Keratinocyte (primary cell): ENCODE data around the gene PPP6C. TPM values are rescaled to one million over a fixed set of nuclear protein-coding genes. Genes with fewer than 3 reads are reported as not detected.
"Not testable (repeated sequence)": the region's sequence is repeated elsewhere in the genome, so short reads cannot be mapped to it uniquely, and the experiment has no call there.

Source experiments
- DNase-seq: peaks from one replicate; pipeline ENCODE4 v3.0.0-alpha.2; 2011; ENCODE audit warnings: low read depth, missing footprints, low spot score
- FAIRE-seq: peaks from 2 replicates; lab custom pipeline; 2011; peaks lifted over from hg19 to GRCh38; lab: Jason Lieb, UNC
- H2AFZ ChIP-seq: 2 replicates; pipeline ENCODE4 v1.6.0; 2012; ENCODE audit warnings: low read length, control low read depth, inconsistent platforms; ENCODE audit not compliant: control insufficient read depth
- H3K27ac ChIP-seq: 2 replicates; pipeline ENCODE4 v1.5.1; 2011; ENCODE audit warnings: low read length; ENCODE audit not compliant: control insufficient read depth, insufficient read depth
- H3K27me3 ChIP-seq: 3 replicates; pipeline ENCODE4 v1.6.0; 2011; ENCODE audit warnings: low read length; ENCODE audit not compliant: control insufficient read depth, insufficient read depth; ENCODE audit errors: extremely low read depth
- H3K36me3 ChIP-seq, 2 experiments: 2 replicates in 1 of 2; 3 replicates in 1 of 2; pipeline ENCODE4 v1.5.1; 2011; ENCODE audit warnings: low read length in 2 of 2, mild to moderate bottlenecking in 1 of 2; ENCODE audit not compliant: control insufficient read depth in 2 of 2, insufficient read depth in 2 of 2; ENCODE audit errors: extremely low read depth in 1 of 2
- H3K4me1 ChIP-seq: 3 replicates; pipeline ENCODE4 v1.5.1; 2011; ENCODE audit warnings: low read length; ENCODE audit not compliant: control insufficient read depth, insufficient read depth; ENCODE audit errors: extremely low read depth
- H3K4me2 ChIP-seq: 3 replicates; pipeline ENCODE4 v1.6.0; 2011; ENCODE audit warnings: low read depth, low read length; ENCODE audit not compliant: control insufficient read depth, insufficient read depth; ENCODE audit errors: extremely low read depth
- H3K4me3 ChIP-seq, 3 experiments: fragments of 200-600 bp in 1 of 3; sonication (generic) in 1 of 3; 2 replicates in 2 of 3; 3 replicates in 1 of 3; pipeline ENCODE4 v1.5.1; 2011 to 2016; ENCODE audit warnings: low read length in 3 of 3, mild to moderate bottlenecking in 3 of 3, control low read depth in 2 of 3, inconsistent platforms in 1 of 3, low read depth in 1 of 3, mixed read lengths in 1 of 3, mixed run types in 1 of 3, moderate library complexity in 1 of 3; ENCODE audit not compliant: control insufficient read depth in 2 of 3, insufficient read depth in 2 of 3; ENCODE audit errors: extremely low read depth in 1 of 3
- H3K79me2 ChIP-seq: 2 replicates; pipeline ENCODE4 v1.6.0; 2012; ENCODE audit warnings: low read length; ENCODE audit not compliant: control insufficient read depth, insufficient read depth
- H3K9ac ChIP-seq: 3 replicates; pipeline ENCODE4 v1.6.0; 2011; ENCODE audit warnings: low read length; ENCODE audit not compliant: control insufficient read depth, insufficient read depth; ENCODE audit errors: extremely low read depth
- H3K9me1 ChIP-seq: 3 replicates; pipeline ENCODE4 v1.6.0; 2011; ENCODE audit warnings: low read length; ENCODE audit not compliant: control insufficient read depth, insufficient read depth; ENCODE audit errors: extremely low read depth
- H3K9me3 ChIP-seq: 2 replicates; pipeline ENCODE4 v1.5.1; 2012; ENCODE audit warnings: low read depth, low read length; ENCODE audit not compliant: control insufficient read depth
- H4K20me1 ChIP-seq: 3 replicates; pipeline ENCODE4 v1.6.0; 2011; ENCODE audit warnings: low read length; ENCODE audit not compliant: control insufficient read depth, insufficient read depth; ENCODE audit errors: extremely low read depth
- EZH2 ChIP-seq: IDR thresholded peaks from one replicate; pipeline ENCODE4 v1.6.1; 2012; ENCODE audit warnings: inconsistent platforms, mild to moderate bottlenecking, low read length, moderate library complexity
- dilution Hi-C: fragments of 300-500 bp; cut with MboI; formaldehyde crosslinking; loops from one replicate; pipeline ENCODE4 v1.7.0; 2020; ENCODE audit warnings: low sequenced_read_pairs; ENCODE audit not compliant: extremely low pct_ligation_motif_present
- polyA plus RNA-seq, 5 experiments: library from polyadenylated mRNA; depleted of rRNA in 3 of 5; stranded (reverse) in 3 of 5; stranded (forward) in 1 of 5; unstranded in 1 of 5; fragments of >200 nt; gene quantifications; 1 replicate in 1 of 5; 2 replicates in 3 of 5; 3 replicates in 1 of 5; pipeline versions ENCODE4 v1.2.1 to v1.2.3, GENCODE V29; 2011 to 2012; ENCODE audit warnings: missing spikeins in 2 of 5, low read depth in 1 of 5, low replicate concordance in 1 of 5
- TF ChIP-seq, protein P1 (sequence below), 3 experiments: IDR thresholded peaks in 1 of 3; conservative IDR thresholded peaks in 1 of 3; optimal IDR thresholded peaks in 1 of 3; 2 replicates in 2 of 3; 3 replicates in 1 of 3; pipeline versions ENCODE3 to v1.5.1; 2011; ENCODE audit warnings: low read length in 3 of 3, mild to moderate bottlenecking in 3 of 3, moderate library complexity in 2 of 3, control low read depth in 1 of 3, inconsistent platforms in 1 of 3; ENCODE audit not compliant: insufficient read depth in 2 of 3; ENCODE audit errors: extremely low read depth in 1 of 3

PPP6C gene
- polyA plus RNA-seq, 1 donor (not counting 4 experiments of a cell fraction or from before 2014, with no cell fraction given) = 35.9 TPM

DNA sequence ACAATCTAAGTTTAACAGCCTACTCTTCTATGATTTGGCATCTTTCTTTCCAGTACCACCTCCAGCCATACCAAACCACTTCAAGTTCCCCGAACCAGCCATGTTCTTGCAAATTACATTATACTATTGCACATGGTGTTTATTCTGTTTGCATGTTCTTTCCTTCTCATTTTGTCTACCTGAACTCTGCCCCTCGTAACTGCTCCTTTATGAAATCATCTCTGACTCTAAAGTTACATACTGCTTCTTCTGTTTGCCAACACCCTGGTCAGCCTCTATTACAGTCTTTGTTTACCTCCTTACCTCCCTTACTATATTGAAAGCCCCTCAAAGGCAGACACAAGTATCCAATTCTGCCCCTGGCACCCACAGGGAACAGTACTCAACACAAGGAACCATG lies 6.0 kb downstream of the PPP6C start:
- H3K9ac ChIP-seq = no peak overlapping the region
- no peak overlapping the region for H3K4me3 ChIP-seq
- peaks cover 14% of the 10 kb centered on the region for H3K4me1 ChIP-seq
- peaks cover 0 to 3% of the 10 kb centered on the region in 2 experiments for H3K36me3 ChIP-seq
- dilution Hi-C loops = no loop called here
- H3K9me1 ChIP-seq = no peaks in the 10 kb centered on the region
- H3K27ac ChIP-seq = no peak overlapping the region
- H2AFZ ChIP-seq = no peak overlapping the region
- no peaks in the 10 kb centered on the region for H4K20me1 ChIP-seq
- H3K9me3 ChIP-seq = no peaks in the 10 kb centered on the region
- no peak overlapping the region for H3K4me2 ChIP-seq
- no peaks in the 10 kb centered on the region for H3K27me3 ChIP-seq
- peaks cover 93% of the 10 kb centered on the region for H3K79me2 ChIP-seq
- no peak for FAIRE-seq
- DNase-seq = no peak
- TF ChIP-seq, protein P1, sequence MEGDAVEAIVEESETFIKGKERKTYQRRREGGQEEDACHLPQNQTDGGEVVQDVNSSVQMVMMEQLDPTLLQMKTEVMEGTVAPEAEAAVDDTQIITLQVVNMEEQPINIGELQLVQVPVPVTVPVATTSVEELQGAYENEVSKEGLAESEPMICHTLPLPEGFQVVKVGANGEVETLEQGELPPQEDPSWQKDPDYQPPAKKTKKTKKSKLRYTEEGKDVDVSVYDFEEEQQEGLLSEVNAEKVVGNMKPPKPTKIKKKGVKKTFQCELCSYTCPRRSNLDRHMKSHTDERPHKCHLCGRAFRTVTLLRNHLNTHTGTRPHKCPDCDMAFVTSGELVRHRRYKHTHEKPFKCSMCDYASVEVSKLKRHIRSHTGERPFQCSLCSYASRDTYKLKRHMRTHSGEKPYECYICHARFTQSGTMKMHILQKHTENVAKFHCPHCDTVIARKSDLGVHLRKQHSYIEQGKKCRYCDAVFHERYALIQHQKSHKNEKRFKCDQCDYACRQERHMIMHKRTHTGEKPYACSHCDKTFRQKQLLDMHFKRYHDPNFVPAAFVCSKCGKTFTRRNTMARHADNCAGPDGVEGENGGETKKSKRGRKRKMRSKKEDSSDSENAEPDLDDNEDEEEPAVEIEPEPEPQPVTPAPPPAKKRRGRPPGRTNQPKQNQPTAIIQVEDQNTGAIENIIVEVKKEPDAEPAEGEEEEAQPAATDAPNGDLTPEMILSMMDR (optimal IDR thresholded peaks at IDR 0.05 in 1 of 3, IDR thresholded peaks at IDR 0.05 in 1 of 3, conservative IDR thresholded peaks at IDR 0.05 in 1 of 3; ENCODE audit: extremely low read depth in 1 of 3, insufficient read depth in 2 of 3, low read length in 3 of 3) = no peak
- no peak for TF ChIP-seq EZH2

DNA sequence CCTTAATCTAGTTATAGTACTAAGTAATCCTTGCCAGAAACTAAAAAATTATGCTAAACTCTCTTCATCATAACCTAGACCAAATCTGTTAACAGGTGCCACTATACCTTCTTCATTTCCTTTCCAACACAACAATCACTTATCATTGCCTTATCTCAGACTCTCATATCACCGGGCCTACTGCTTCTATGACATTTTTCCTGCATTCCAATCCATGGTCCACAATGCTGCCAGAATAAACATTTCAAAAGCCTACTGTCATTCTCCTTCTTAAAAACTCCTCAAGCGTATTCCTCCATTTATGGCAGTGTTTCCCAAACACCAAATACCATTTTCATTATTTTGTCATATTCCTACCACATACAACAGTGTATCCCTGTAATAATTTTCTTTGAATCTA lies 6.5 kb downstream of the PPP6C start:
- Histone ChIP-seq H3K27me3 (no peaks in the 10 kb centered on the region), H3K79me2 (peaks cover 94% of the 10 kb centered on the region), H4K20me1 (no peaks in the 10 kb centered on the region), H3K9ac (no peak overlapping the region), H2AFZ (no peak overlapping the region), H3K4me1 (peaks cover 10% of the 10 kb centered on the region), H3K9me1 (no peaks in the 10 kb centered on the region), H3K4me3 (no peak overlapping the region), H3K36me3 (peaks cover 0 to 5% of the 10 kb centered on the region in 2 experiments), H3K27ac (no peak overlapping the region), H3K9me3 (no peaks in the 10 kb centered on the region), H3K4me2 (no peak overlapping the region)
- dilution Hi-C loops = no loop called here
- no peak for TF ChIP-seq EZH2
- TF ChIP-seq, protein P1 (optimal IDR thresholded peaks at IDR 0.05 in 1 of 3, IDR thresholded peaks at IDR 0.05 in 1 of 3, conservative IDR thresholded peaks at IDR 0.05 in 1 of 3; ENCODE audit: extremely low read depth in 1 of 3, insufficient read depth in 2 of 3, low read length in 3 of 3) = no peak
- no peak for DNase-seq
- no peak for FAIRE-seq

DNA sequence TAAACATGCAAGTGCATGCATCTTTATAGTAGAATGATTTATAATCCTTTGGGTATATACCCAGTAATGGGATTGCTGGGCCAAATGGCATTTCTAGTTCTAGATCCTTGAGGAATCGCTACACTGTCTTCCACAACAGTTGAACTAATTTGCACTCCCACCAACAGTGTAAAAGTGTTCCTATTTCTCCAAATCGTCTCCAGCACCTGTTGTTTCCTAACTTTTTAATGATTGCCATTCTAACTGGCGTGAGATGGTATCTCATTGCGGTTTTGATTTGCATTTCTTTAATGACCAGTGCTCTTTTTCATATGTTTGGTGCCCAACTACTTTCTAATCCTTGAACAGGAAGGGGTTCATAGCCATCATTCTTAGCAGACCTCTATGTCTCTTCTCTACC lies 7.8 kb downstream of the PPP6C start:
- H3K27me3 ChIP-seq, H4K20me1 ChIP-seq: not testable (repeated sequence)

More for the DNA sequence above, 7.8 kb downstream of the PPP6C start:
- H3K9me1 ChIP-seq, dilution Hi-C loops, H3K36me3 ChIP-seq, H3K9me3 ChIP-seq, H3K4me2 ChIP-seq, H2AFZ ChIP-seq, H3K9ac ChIP-seq, H3K4me1 ChIP-seq, DNase-seq, FAIRE-seq, H3K27ac ChIP-seq, H3K4me3 ChIP-seq: not testable (repeated sequence)
- peaks cover 92% of the 10 kb centered on the region for H3K79me2 ChIP-seq
